Measurements from ENCODE around the gene SIGLEC6. TPM values are rescaled to one million over a fixed set of nuclear protein-coding genes. Genes with fewer than 3 reads are reported as not detected.

Gene SIGLEC6
- polyA plus RNA-seq, 2 of the 4 experiments (the other 2 are of a cell fraction), result not detected

- no peak for TF ChIP-seq TFCP2L1 (CRISPR knock-in tag; IDR thresholded peaks at IDR 0.05)
- TF ChIP-seq FOSB (CRISPR knock-in tag; IDR thresholded peaks at IDR 0.05), result no peak
- no peak for TF ChIP-seq RFX5 (IDR thresholded peaks at IDR 0.05)
- TF ChIP-seq HOXB5 (CRISPR knock-in tag; IDR thresholded peaks at IDR 0.05), result no peak
Measured at GRCh38 chr19:51467864-51468544, 63.5 kb downstream of the SIGLEC6 start (continued).

Small RNAs within 50 kb of the gene (small RNA-seq; reads per million reads assigned to genes)
- 0 reads per million in 6 experiments for gene AC020914.3

Other genes starting within 250 kb of the SIGLEC6 start
- 0.04 and 0.08 TPM in 2 replicates for gene IGLON5, start 220.0 kb downstream of the SIGLEC6 start, polyA plus RNA-seq (2011; rRNA removed)
- gene IGLON5, start 220.0 kb downstream of the SIGLEC6 start, polyA plus RNA-seq (2017; fragmentation: RNase III; extraction: RNeasy Plus Mini Kit Qiagen cat#74134 plus additional on column Dnase treatment), result 0.05 to 0.06 TPM in 2 of 3 replicates, not detected in the other
- gene VSIG10L, start 189.5 kb downstream of the SIGLEC6 start, polyA plus RNA-seq (2011; rRNA removed), result 8.6 and 9.2 TPM in 2 replicates
- 5.7 to 6.8 TPM (median 6.7 TPM) in 3 replicates for gene VSIG10L, start 189.5 kb downstream of the SIGLEC6 start, polyA plus RNA-seq (2017; fragmentation: RNase III; extraction: RNeasy Plus Mini Kit Qiagen cat#74134 plus additional on column Dnase treatment)
- 112 and 149 TPM in 2 replicates for gene ETFB, start 165.3 kb downstream of the SIGLEC6 start, polyA plus RNA-seq (2011; rRNA removed)
- 262 to 270 TPM (median 267 TPM) in 3 replicates for gene ETFB, start 165.3 kb downstream of the SIGLEC6 start, polyA plus RNA-seq (2017; fragmentation: RNase III; extraction: RNeasy Plus Mini Kit Qiagen cat#74134 plus additional on column Dnase treatment)
- gene CLDND2, start 162.7 kb downstream of the SIGLEC6 start, polyA plus RNA-seq (2011; rRNA removed), result 1.1 and 1.7 TPM in 2 replicates
- gene CLDND2, start 162.7 kb downstream of the SIGLEC6 start, polyA plus RNA-seq (2017; fragmentation: RNase III; extraction: RNeasy Plus Mini Kit Qiagen cat#74134 plus additional on column Dnase treatment), result 1.7 to 3.0 TPM (median 2.8 TPM) in 3 replicates
- not detected in 2 replicates for gene NKG7, start 159.0 kb downstream of the SIGLEC6 start, polyA plus RNA-seq (2011; rRNA removed)
- gene NKG7, start 159.0 kb downstream of the SIGLEC6 start, polyA plus RNA-seq (2017; fragmentation: RNase III; extraction: RNeasy Plus Mini Kit Qiagen cat#74134 plus additional on column Dnase treatment), result not detected in 3 replicates
- gene LIM2, start 143.7 kb downstream of the SIGLEC6 start, polyA plus RNA-seq (2011; rRNA removed), result not detected in 2 replicates
- not detected in 3 replicates for gene LIM2, start 143.7 kb downstream of the SIGLEC6 start, polyA plus RNA-seq (2017; fragmentation: RNase III; extraction: RNeasy Plus Mini Kit Qiagen cat#74134 plus additional on column Dnase treatment)
- not detected in 2 replicates for gene C19orf84, start 141.1 kb downstream of the SIGLEC6 start, polyA plus RNA-seq (2011; rRNA removed)
- not detected in 3 replicates for gene C19orf84, start 141.1 kb downstream of the SIGLEC6 start, polyA plus RNA-seq (2017; fragmentation: RNase III; extraction: RNeasy Plus Mini Kit Qiagen cat#74134 plus additional on column Dnase treatment)
- not detected in 2 replicates for gene SIGLEC10, start 114.0 kb downstream of the SIGLEC6 start, polyA plus RNA-seq (2011; rRNA removed)
- not detected in 3 replicates for gene SIGLEC10, start 114.0 kb downstream of the SIGLEC6 start, polyA plus RNA-seq (2017; fragmentation: RNase III; extraction: RNeasy Plus Mini Kit Qiagen cat#74134 plus additional on column Dnase treatment)
- gene SIGLEC8, start 73.2 kb downstream of the SIGLEC6 start, polyA plus RNA-seq (2011; rRNA removed), result not detected in 2 replicates
- gene SIGLEC8, start 73.2 kb downstream of the SIGLEC6 start, polyA plus RNA-seq (2017; fragmentation: RNase III; extraction: RNeasy Plus Mini Kit Qiagen cat#74134 plus additional on column Dnase treatment), result not detected in 3 replicates
- not detected in 2 replicates for gene CEACAM18, start 53.1 kb downstream of the SIGLEC6 start, polyA plus RNA-seq (2011; rRNA removed)
- gene CEACAM18, start 53.1 kb downstream of the SIGLEC6 start, polyA plus RNA-seq (2017; fragmentation: RNase III; extraction: RNeasy Plus Mini Kit Qiagen cat#74134 plus additional on column Dnase treatment), result not detected in 3 replicates
- gene SIGLEC12, start 29.9 kb downstream of the SIGLEC6 start, polyA plus RNA-seq (2011; rRNA removed), result not detected in 2 replicates
- gene SIGLEC12, start 29.9 kb downstream of the SIGLEC6 start, polyA plus RNA-seq (2017; fragmentation: RNase III; extraction: RNeasy Plus Mini Kit Qiagen cat#74134 plus additional on column Dnase treatment), result not detected in 3 replicates
- gene ZNF175, start 39.6 kb upstream of the SIGLEC6 start, polyA plus RNA-seq (2011; rRNA removed), result 6.4 and 7.5 TPM in 2 replicates
- gene ZNF175, start 39.6 kb upstream of the SIGLEC6 start, polyA plus RNA-seq (2017; fragmentation: RNase III; extraction: RNeasy Plus Mini Kit Qiagen cat#74134 plus additional on column Dnase treatment), result 2.9 to 3.8 TPM (median 3.3 TPM) in 3 replicates
- gene SIGLEC5, start 98.7 kb upstream of the SIGLEC6 start, polyA plus RNA-seq (2011; rRNA removed), result not detected in 2 replicates
- gene SIGLEC5, start 98.7 kb upstream of the SIGLEC6 start, polyA plus RNA-seq (2017; fragmentation: RNase III; extraction: RNeasy Plus Mini Kit Qiagen cat#74134 plus additional on column Dnase treatment), result not detected in 3 replicates
- gene SIGLEC14, start 115.2 kb upstream of the SIGLEC6 start, polyA plus RNA-seq (2011; rRNA removed), result 0.03 TPM in 1 of 2 replicates, not detected in the other
- not detected in 3 replicates for gene SIGLEC14, start 115.2 kb upstream of the SIGLEC6 start, polyA plus RNA-seq (2017; fragmentation: RNase III; extraction: RNeasy Plus Mini Kit Qiagen cat#74134 plus additional on column Dnase treatment)
- 9.5 and 12.0 TPM in 2 replicates for gene SPACA6, start 161.7 kb upstream of the SIGLEC6 start, polyA plus RNA-seq (2011; rRNA removed)
- gene SPACA6, start 161.7 kb upstream of the SIGLEC6 start, polyA plus RNA-seq (2017; fragmentation: RNase III; extraction: RNeasy Plus Mini Kit Qiagen cat#74134 plus additional on column Dnase treatment), result 26.5 to 45.9 TPM (median 36.4 TPM) in 3 replicates
- not detected in 2 replicates for gene HAS1, start 192.3 kb upstream of the SIGLEC6 start, polyA plus RNA-seq (2011; rRNA removed)
- gene HAS1, start 192.3 kb upstream of the SIGLEC6 start, polyA plus RNA-seq (2017; fragmentation: RNase III; extraction: RNeasy Plus Mini Kit Qiagen cat#74134 plus additional on column Dnase treatment), result not detected in 3 replicates
- gene FPR1, start 220.2 kb upstream of the SIGLEC6 start, polyA plus RNA-seq (2011; rRNA removed), result not detected in 2 replicates
- 0.04 to 0.05 TPM in 2 of 3 replicates, not detected in the other for gene FPR1, start 220.2 kb upstream of the SIGLEC6 start, polyA plus RNA-seq (2017; fragmentation: RNase III; extraction: RNeasy Plus Mini Kit Qiagen cat#74134 plus additional on column Dnase treatment)
- not detected in 2 replicates for gene FPR2, start 229.5 kb upstream of the SIGLEC6 start, polyA plus RNA-seq (2011; rRNA removed)
- not detected in 3 replicates for gene FPR2, start 229.5 kb upstream of the SIGLEC6 start, polyA plus RNA-seq (2017; fragmentation: RNase III; extraction: RNeasy Plus Mini Kit Qiagen cat#74134 plus additional on column Dnase treatment)

Measured in A549 (cell line).